K562 (cell line): ENCODE results near the gene VRK1. TPM values are rescaled to one million over a fixed set of nuclear protein-coding genes. Genes with fewer than 3 reads are reported as not detected.
A peak's percentile ranks its signal among the peaks of the same experiment; 100 is the strongest.

Experiments
- ARID3A ChIP-seq: IDR thresholded peaks from 2 replicates; pipeline ENCODE4 v1.6.1; 2012; ENCODE audit warnings: low read depth, low read length, improper control_type of control experiment, borderline replicate concordance
- CC2D1A ChIP-seq: fragments of 450-650 bp; IDR thresholded peaks from 2 replicates; pipeline ENCODE4 v1.6.1; 2017; ENCODE audit warnings: mild to moderate bottlenecking
- CTCF ChIP-seq, 3 experiments: IDR thresholded peaks in 2 of 3; conservative IDR thresholded peaks in 1 of 3; 2 replicates each; pipeline ENCODE4 v1.5.1; 2011 to 2012; ENCODE audit warnings: low read length in 3 of 3, mild to moderate bottlenecking in 3 of 3, control low read depth in 2 of 3, improper control_type of control experiment in 1 of 3, inconsistent platforms in 1 of 3, low read depth in 1 of 3, mixed read lengths in 1 of 3, moderate library complexity in 1 of 3; ENCODE audit not compliant: insufficient read depth in 2 of 3
- E2F4 ChIP-seq: sonication (generic); formaldehyde crosslinking; IDR thresholded peaks from 2 replicates; pipeline ENCODE4 v1.8.0; 2022; ENCODE audit warnings: mild to moderate bottlenecking, low read depth, missing genetic modification reagents
- HSF4 ChIP-seq: fragments of 250-450 bp; sonication (Bioruptor Pico); IDR thresholded peaks from 2 replicates; pipeline ENCODE4 v2.1.2; 2022; ENCODE audit warnings: mild to moderate bottlenecking, moderate library complexity, borderline replicate concordance
- KDM2B ChIP-seq: fragments of 250-450 bp; sonication (Bioruptor Pico); IDR thresholded peaks from 2 replicates; pipeline ENCODE4 v1.8.0; 2021; ENCODE audit warnings: mild to moderate bottlenecking, moderate library complexity
- MEF2A ChIP-seq: IDR thresholded peaks from 2 replicates; pipeline ENCODE4 v1.6.1; 2011; ENCODE audit warnings: low read depth, mild to moderate bottlenecking, low read length, moderate library complexity; ENCODE audit not compliant: control insufficient read depth
- RBM22 ChIP-seq: fragments of 200-400 bp; formaldehyde crosslinking; IDR thresholded peaks from 2 replicates; pipeline ENCODE4 v1.6.1; 2018; ENCODE audit warnings: low read length, low read depth; ENCODE audit not compliant: poor library complexity, severe bottlenecking
- RFX5 ChIP-seq: IDR thresholded peaks from 2 replicates; pipeline ENCODE4 v1.6.1; 2011; ENCODE audit warnings: low read depth, mild to moderate bottlenecking, improper control_type of control experiment, low read length
- SRSF7 ChIP-seq: fragments of 200-400 bp; formaldehyde crosslinking; optimal IDR thresholded peaks from 2 replicates; pipeline ENCODE3; 2017; ENCODE audit warnings: mild to moderate bottlenecking, low read depth, low read length
- TRIM24 ChIP-seq, 2 experiments: fragments of 450-650 bp; IDR thresholded peaks; 2 replicates each; pipeline ENCODE4 v1.6.1; 2016
- ZBTB26 ChIP-seq: fragments of 450-650 bp; formaldehyde crosslinking; IDR thresholded peaks from 2 replicates; pipeline ENCODE4 v1.4.0; 2022; ENCODE audit warnings: missing genetic modification characterization
- ZBTB7A ChIP-seq: IDR thresholded peaks from 2 replicates; pipeline ENCODE4 v1.6.1; 2011; ENCODE audit warnings: low read depth, mild to moderate bottlenecking, low read length, moderate library complexity, borderline replicate concordance; ENCODE audit not compliant: control insufficient read depth
- ZBTB9 ChIP-seq: fragments of 450-650 bp; formaldehyde crosslinking; IDR thresholded peaks from 2 replicates; pipeline ENCODE4 v1.4.0; 2020; ENCODE audit warnings: mild to moderate bottlenecking, moderate library complexity
- ZFX ChIP-seq: sonication (generic); formaldehyde crosslinking; IDR thresholded peaks from 2 replicates; pipeline ENCODE4 v1.8.0; 2022; ENCODE audit warnings: mild to moderate bottlenecking, missing genetic modification reagents, moderate library complexity
- ZNF133 ChIP-seq: fragments of 250-450 bp; sonication (Bioruptor Pico); IDR thresholded peaks from 2 replicates; pipeline ENCODE4 v1.4.0; 2020; ENCODE audit warnings: mild to moderate bottlenecking
- ZNF3 ChIP-seq: fragments of 250-450 bp; sonication (Bioruptor Pico); IDR thresholded peaks from 2 replicates; pipeline ENCODE4 v1.5.0; 2021; ENCODE audit warnings: mild to moderate bottlenecking, moderate library complexity
- ZNF583 ChIP-seq: fragments of 250-450 bp; sonication (Bioruptor Pico); IDR thresholded peaks from 2 replicates; pipeline ENCODE4 v1.4.0; 2020
- ZNF589 ChIP-seq: fragments of 200-800 bp; sonication (Bioruptor generic); IDR thresholded peaks from 2 replicates; pipeline ENCODE4 v1.6.1; 2016; ENCODE audit warnings: low read depth, missing genetic modification characterization, missing compliant biosample characterization
- ZNF655 ChIP-seq: fragments of 250-450 bp; sonication (Bioruptor Pico); IDR thresholded peaks from 2 replicates; pipeline ENCODE4 v1.5.0; 2021
- polyA plus RNA-seq, 8 experiments: library from polyadenylated mRNA; depleted of rRNA in 4 of 8; stranded (reverse) in 5 of 8; unstranded in 3 of 8; fragments of >200 nt; fragmentation: Nextera tagmentation in 2 of 8; fragmentation: Illumina TruSeq in 1 of 8; extraction: Ambion mirVana in 2 of 8; extraction: Trizol in 1 of 8; gene quantifications; 2 replicates each; pipeline versions ENCODE4 v1.2.1 to v1.2.3, GENCODE V29; 2011 to 2014; ENCODE audit warnings: inconsistent platforms in 1 of 8, missing spikeins in 1 of 8
- total RNA-seq, 7 experiments: library from RNA; depleted of rRNA in 6 of 7; stranded (reverse); fragments of >200 nt in 6 of 7; fragmentation: Illumina TruSeq in 2 of 7; extraction: Trizol in 2 of 7; gene quantifications; 2 replicates each; pipeline versions ENCODE4 v1.2.1 to v1.2.3, GENCODE V29; 2011 to 2021; ENCODE audit warnings: low replicate concordance in 1 of 7

The VRK1 gene
- total and polyA plus RNA-seq, 9 of the 15 experiments (the other 6 are each of a cell fraction or from before 2014, with no cell fraction given), result 83.6 to 177 (median 116) TPM

- TF ChIP-seq HSF4 (CRISPR knock-in tag), result no peak
- no peak for TF ChIP-seq ZNF655 (CRISPR knock-in tag)
- TF ChIP-seq SRSF7, result no peak
- peak; percentile 96 for TF ChIP-seq CC2D1A
- no peak for TF ChIP-seq ZNF133
- TF ChIP-seq ZNF589 (CRISPR knock-in tag), result peak; percentile 86
- TF ChIP-seq ZNF583 (CRISPR knock-in tag), result no peak
- no peak for TF ChIP-seq ZFX (CRISPR knock-in tag)
- peak; percentile 62; the same call in 1 of the 2 replicates for TF ChIP-seq ZBTB9 (CRISPR knock-in tag)
- peak; percentile 43; the same call in 1 of the 2 replicates for TF ChIP-seq ARID3A
- peak; percentile 99 for TF ChIP-seq TRIM24 (IDR thresholded peaks at IDR 0.05)
- TF ChIP-seq ZBTB26 (CRISPR knock-in tag), result no peak
- TF ChIP-seq KDM2B (CRISPR knock-in tag), result no peak
- TF ChIP-seq E2F4 (CRISPR knock-in tag), result no peak
- TF ChIP-seq MEF2A, result no peak
- peak; percentile 80; the same call in 1 of the 2 replicates for TF ChIP-seq ZBTB7A
- no peak; a peak in 1 of 6 replicates for TF ChIP-seq CTCF (IDR thresholded peaks at IDR 0.05 in 2 of 3, conservative IDR thresholded peaks at IDR 0.05 in 1 of 3; ENCODE audit: insufficient read depth in 2 of 3, low read depth in 1 of 3, low read length in 3 of 3)
- no peak for TF ChIP-seq ZNF3 (CRISPR knock-in tag)
- TF ChIP-seq RFX5, result 0 out of 2 replicates have a peak, but pooled peaks have one; percentile 24
- TF ChIP-seq RBM22, result no peak
Observed at GRCh38 chr14:96917442-96917963, 120.3 kb downstream of the VRK1 start (continued).
